ENCODE measurements around the gene ATG9A.

Gene ATG9A

DNA sequence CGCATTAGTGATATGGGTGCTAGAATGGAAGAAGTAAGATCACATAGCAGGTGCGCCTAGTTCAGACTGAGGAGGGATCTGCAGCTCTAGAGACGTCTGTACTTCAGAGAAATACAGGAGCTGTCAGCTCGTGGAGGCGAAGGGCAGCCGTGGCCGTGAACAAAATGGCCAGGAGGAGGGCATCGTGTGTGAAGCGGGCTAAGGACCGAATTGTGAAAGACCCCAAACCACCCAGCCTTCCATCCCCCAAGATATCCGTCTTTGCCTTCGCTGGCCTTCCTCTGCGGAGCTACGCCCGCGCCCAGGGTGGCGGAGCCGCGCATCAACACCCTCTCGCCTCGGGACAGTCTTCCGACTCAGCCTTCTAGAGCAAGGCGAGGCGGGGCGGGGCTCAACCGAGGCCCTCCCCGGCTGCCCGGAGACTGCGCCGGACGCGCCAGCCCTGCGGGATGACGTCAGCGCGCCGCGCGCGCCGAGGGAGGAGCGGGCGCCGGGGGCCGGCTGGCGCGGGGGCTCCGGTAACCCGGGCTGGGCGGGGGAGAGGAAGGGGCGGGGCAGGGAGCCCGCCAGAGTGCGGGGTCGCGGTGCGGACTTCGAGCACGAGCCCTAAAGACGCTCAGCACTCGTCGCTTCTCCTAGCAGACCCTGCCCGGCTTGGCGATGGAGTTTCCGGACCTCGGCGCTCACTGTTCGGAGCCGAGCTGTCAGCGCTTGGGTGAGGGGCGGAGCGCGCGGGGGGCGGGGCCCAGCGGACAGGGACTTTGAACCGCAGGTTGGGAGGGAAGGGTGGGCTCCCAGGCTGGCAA lies 22.9 kb downstream of the ATG9A start, which contains the start of gene ZFAND2B (continued):
- TF ChIP-seq GLIS1 (tag by site-specific recombination; IDR thresholded peaks at IDR 0.05) (0 out of 2 replicates have a peak, but pooled peaks have one; percentile 21), PRDM10 (tag by site-specific recombination; IDR thresholded peaks at IDR 0.05) (0 out of 2 replicates have a peak, but pooled peaks have one; percentile 22), ZNF16 (tag by site-specific recombination; IDR thresholded peaks at IDR 0.05; ENCODE audit: low read depth) (no peak), SP2 (tag by site-specific recombination; IDR thresholded peaks at IDR 0.05) (peak; percentile 70), ZBTB8A (tag by site-specific recombination; IDR thresholded peaks at IDR 0.05) (peak; percentile 88), ZBTB17 (tag by site-specific recombination; IDR thresholded peaks at IDR 0.05) (peak; percentile 61), CTCF (tag by site-specific recombination; IDR thresholded peaks at IDR 0.05) (peak; percentile 49; the same call in 1 of the 2 replicates), ZNF398 (tag by site-specific recombination; IDR thresholded peaks at IDR 0.05) (no peak), ZNF777 (tag by site-specific recombination; IDR thresholded peaks at IDR 0.05; ENCODE audit: borderline replicate concordance) (no peak), YY1 (tag by site-specific recombination; IDR thresholded peaks at IDR 0.05) (no peak), ZNF433 (tag by site-specific recombination; IDR thresholded peaks at IDR 0.05; ENCODE audit: low read depth) (no peak), KLF8 (tag by site-specific recombination; IDR thresholded peaks at IDR 0.05) (peak; percentile 78), ZNF610 (tag by site-specific recombination; IDR thresholded peaks at IDR 0.05; ENCODE audit: borderline replicate concordance) (0 out of 2 replicates have a peak, but pooled peaks have one; percentile 30)

- peaks cover 0 to 36% of the 10 kb centered on the region in 2 experiments; a peak in 2 of 3 replicates for H3K36me3 ChIP-seq (ENCODE audit: control insufficient read depth in 2 of 2, insufficient read depth in 1 of 2, low read length in 2 of 2)
- POLR2A ChIA-PET: interaction anchor here (0.8 to 2.6 kb wide), 17 partner anchors 9 to 89 kb away, joined by 3 to 42 read pairs (median 4); partner anchors contain the start of genes ABCB6, ANKZF1, ATG9A and CNPPD1
- CTCF ChIA-PET: interaction anchor here (0.6 to 1.4 kb wide), 10 partner anchors 12 to 1981 kb away, joined by 3 to 5 read pairs (median 3); no protein-coding TSS in a partner anchor
- H3K4me1 ChIP-seq (ENCODE audit: control insufficient read depth, insufficient read depth, low read length): peaks cover 8% of the 10 kb centered on the region
- H3K27ac ChIP-seq (ENCODE audit: extremely low read depth, low read depth, low read length): peak overlapping the region; percentile 61
- peak overlapping the region; percentile 76 for H3K4me3 ChIP-seq (ENCODE audit: low read depth, low read length)
- H3K9me3 ChIP-seq (ENCODE audit: control insufficient read depth, insufficient read depth, low read depth, low read length): no peaks in the 10 kb centered on the region
- TF ChIP-seq ZNF623 (tag by site-specific recombination; IDR thresholded peaks at IDR 0.05) (no peak), ZFHX2 (tag by site-specific recombination; conservative IDR thresholded peaks at IDR 0.05) (no peak), ZBTB7A (tag by site-specific recombination; IDR thresholded peaks at IDR 0.05; ENCODE audit: low read depth) (no peak), ZEB2 (tag by site-specific recombination; IDR thresholded peaks at IDR 0.05) (no peak), ZBTB26 (tag by site-specific recombination; optimal IDR thresholded peaks at IDR 0.05) (no peak), REST (tag by site-specific recombination; IDR thresholded peaks at IDR 0.05) (no peak)
- TF ChIP-seq, protein P1, sequence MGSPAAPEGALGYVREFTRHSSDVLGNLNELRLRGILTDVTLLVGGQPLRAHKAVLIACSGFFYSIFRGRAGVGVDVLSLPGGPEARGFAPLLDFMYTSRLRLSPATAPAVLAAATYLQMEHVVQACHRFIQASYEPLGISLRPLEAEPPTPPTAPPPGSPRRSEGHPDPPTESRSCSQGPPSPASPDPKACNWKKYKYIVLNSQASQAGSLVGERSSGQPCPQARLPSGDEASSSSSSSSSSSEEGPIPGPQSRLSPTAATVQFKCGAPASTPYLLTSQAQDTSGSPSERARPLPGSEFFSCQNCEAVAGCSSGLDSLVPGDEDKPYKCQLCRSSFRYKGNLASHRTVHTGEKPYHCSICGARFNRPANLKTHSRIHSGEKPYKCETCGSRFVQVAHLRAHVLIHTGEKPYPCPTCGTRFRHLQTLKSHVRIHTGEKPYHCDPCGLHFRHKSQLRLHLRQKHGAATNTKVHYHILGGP (tag by site-specific recombination; IDR thresholded peaks at IDR 0.05): no peak
These were observed 23.5 kb downstream of the ATG9A start for GRCh38 chr2:219205981-219206327.

Data from HEK293 (cell line).